ENCODE results near the gene MYOCOS. TPM values are rescaled to one million over a fixed set of nuclear protein-coding genes. Genes with fewer than 3 reads are reported as not detected.

MYOCOS gene
- total RNA-seq, 2 experiments from 2014 or later = not detected

GRCh38 chr1:171674431-171675405 is 52.7 kb downstream of the MYOCOS start:
- no peaks in the 10 kb centered on the region for H3K9me3 Mint-ChIP-seq
- CTCF ChIA-PET = interaction anchor here (0.8 to 1.1 kb wide), 4 partner anchors 20 to 83 kb away, joined by 3 to 8 read pairs (median 4); no protein-coding TSS in a partner anchor
- no peak overlapping the region for H3K27ac Mint-ChIP-seq
- H3K4me3 Mint-ChIP-seq = no peak overlapping the region
- no peaks in the 10 kb centered on the region for H3K36me3 Mint-ChIP-seq (ENCODE audit: low read depth)
- POLR2A ChIA-PET = no interaction called here
- DNase-seq = no peak
- H3K27me3 Mint-ChIP-seq = peaks cover 5% of the 10 kb centered on the region
- ATAC-seq = no peak
- H3K4me1 Mint-ChIP-seq (ENCODE audit: low read depth) = no peaks in the 10 kb centered on the region
- intact Hi-C loops (cut with micrococcal nuclease) = no loop called here
- TF ChIP-seq CTCF (IDR thresholded peaks at IDR 0.05) = no peak

Other genes starting within 250 kb of the MYOCOS start
- 100 to 1,000 TPM; 229 to 238 TPM for gene PRRC2C, start 136.7 kb upstream of the MYOCOS start, total RNA-seq
- gene MYOC, start 30.4 kb downstream of the MYOCOS start, total RNA-seq = not detected
- 1 to 10 TPM; 6.1 to 6.2 TPM for gene VAMP4, start 119.8 kb downstream of the MYOCOS start, total RNA-seq
- 10 to 100 TPM; 44.6 to 46.6 TPM for gene METTL13, start 159.4 kb downstream of the MYOCOS start, total RNA-seq
- gene DNM3, start 219.3 kb downstream of the MYOCOS start, total RNA-seq = 1 to 10 TPM in 1 of 2 experiments, under 1 TPM in 1; 0.58 to 1.1 TPM